A673 (cell line): ENCODE data around the gene DCLK2. TPM values are rescaled to one million over a fixed set of nuclear protein-coding genes. Genes with fewer than 3 reads are reported as not detected.

Experiments used
- BruUV-seq: library from RNA; stranded (reverse); fragments of 400-500 nt; replicated peaks from 2 replicates; lab custom pipeline; 2021; lab: Mats Ljungman, UMichigan
- CTCF ChIA-PET: fragments of 300-600 bp; sonication (Branson Sonifier 250); formaldehyde crosslinking; loops from one replicate; lab custom pipeline; 2022; ENCODE audit warnings: antibody characterized with exemption; lab: Charles Lee
- POLR2A ChIA-PET: fragments of 300-600 bp; sonication (Branson Sonifier 250); formaldehyde crosslinking; loops from one replicate; lab custom pipeline; 2022; ENCODE audit warnings: antibody characterized with exemption; ENCODE audit not compliant: low non-redundant PET; lab: Charles Lee
- DNase-seq: peaks from one replicate; pipeline ENCODE4 v3.0.0-alpha.2; 2015; ENCODE audit warnings: low spot score
- H3K27ac ChIP-seq: fragments of 200-600 bp; sonication (generic); 2 replicates; pipeline ENCODE4 v1.5.1; 2016; ENCODE audit warnings: mixed run types, low read depth, mild to moderate bottlenecking, mixed read lengths, antibody characterized with exemption, low read length; ENCODE audit not compliant: poor library complexity, severe bottlenecking
- H3K27me3 ChIP-seq: fragments of 200-600 bp; sonication (generic); replicated peaks from 2 replicates; pipeline ENCODE4 v1.6.1; 2017; ENCODE audit warnings: mixed run types, low read depth, mild to moderate bottlenecking, mixed read lengths, antibody characterized with exemption, low read length; ENCODE audit not compliant: insufficient read depth, poor library complexity
- H3K36me3 ChIP-seq: fragments of 200-600 bp; sonication (generic); 2 replicates; pipeline ENCODE4 v1.6.1; 2016; ENCODE audit warnings: mixed run types, mild to moderate bottlenecking, mixed read lengths, antibody characterized with exemption, low read length; ENCODE audit not compliant: insufficient read depth, poor library complexity, severe bottlenecking
- H3K4me1 ChIP-seq: fragments of 200-600 bp; sonication (generic); 2 replicates; pipeline ENCODE4 v1.6.1; 2017; ENCODE audit warnings: mixed run types, mild to moderate bottlenecking, mixed read lengths, antibody characterized with exemption, low read length; ENCODE audit not compliant: insufficient read depth, poor library complexity, severe bottlenecking
- H3K4me3 ChIP-seq: fragments of 200-600 bp; sonication (generic); 2 replicates; pipeline ENCODE4 v1.5.1; 2016; ENCODE audit warnings: low read depth, mixed run types, mild to moderate bottlenecking, mixed read lengths, low read length; ENCODE audit not compliant: poor library complexity, severe bottlenecking
- H3K9me3 ChIP-seq: fragments of 200-600 bp; sonication (generic); 2 replicates; pipeline ENCODE4 v1.6.1; 2016; ENCODE audit warnings: mixed run types, low read depth, mild to moderate bottlenecking, mixed read lengths, antibody characterized with exemption, low read length; ENCODE audit not compliant: poor library complexity, severe bottlenecking
- CTCF ChIP-seq: fragments of 300-800, 200-600 bp; sonication (generic); conservative IDR thresholded peaks from 2 replicates; pipeline ENCODE4 v1.5.1; 2017; ENCODE audit warnings: low read depth, mild to moderate bottlenecking, antibody characterized with exemption, low read length, moderate library complexity, mixed read lengths
- EZH2 ChIP-seq: fragments of 200-600 bp; sonication (generic); IDR thresholded peaks from 2 replicates; pipeline ENCODE4 v1.6.1; 2017; ENCODE audit warnings: borderline replicate concordance, low read depth, mild to moderate bottlenecking, mixed read lengths, antibody characterized with exemption, low read length; ENCODE audit not compliant: poor library complexity, severe bottlenecking
- intact Hi-C: fragments of 100-400 bp; cut with micrococcal nuclease; formaldehyde crosslinking; loops from one replicate; pipeline ENCODE4 v1.10.0; 2022; ENCODE audit not compliant: unreplicated experiment
- total RNA-seq: library from RNA; stranded (reverse); gene quantifications from 2 replicates; pipeline ENCODE4 v1.2.3, GENCODE V29; 2021

Gene DCLK2
- total RNA-seq, 1 experiment from 2014 or later, result 4.9 TPM

GRCh38 chr4:150206954-150207353 lies 128.7 kb downstream of the DCLK2 start:
- Histone ChIP-seq H3K27ac (no peak overlapping the region), H3K36me3 (no peaks in the 10 kb centered on the region), H3K4me1 (peaks cover 22% of the 10 kb centered on the region), H3K9me3 (no peaks in the 10 kb centered on the region), H3K27me3 (no peaks in the 10 kb centered on the region), H3K4me3 (no peak overlapping the region)
- BruUV-seq, result no TSS peak
- DNase-seq, result no peak
- intact Hi-C loops, result no loop called here
- TF ChIP-seq CTCF (no peak), EZH2 (no peak)
- POLR2A ChIA-PET, result no interaction called here
- CTCF ChIA-PET, result no interaction called here

GRCh38 chr4:150207871-150208270 lies 129.6 kb downstream of the DCLK2 start:
- H3K9me3 ChIP-seq, result no peaks in the 10 kb centered on the region
- intact Hi-C loops, result no loop called here
- no peaks in the 10 kb centered on the region for H3K36me3 ChIP-seq
- H3K27ac ChIP-seq, result no peak overlapping the region
- ChIA-PET CTCF (no interaction called here), POLR2A (no interaction called here)
- TF ChIP-seq CTCF (no peak), EZH2 (no peak)
- DNase-seq, result no peak
- no peaks in the 10 kb centered on the region for H3K27me3 ChIP-seq
- H3K4me1 ChIP-seq, result peaks cover 22% of the 10 kb centered on the region
- BruUV-seq, result no TSS peak
- no peak overlapping the region for H3K4me3 ChIP-seq

- ChIA-PET CTCF (interaction anchor here (1.1 to 1.4 kb wide), 3 partner anchors 197 to 211 kb away, joined by 3 to 6 read pairs (median 3); no protein-coding TSS in a partner anchor), POLR2A (no interaction called here)
- intact Hi-C loops, result no loop called here
- H3K9me3 ChIP-seq, result no peaks in the 10 kb centered on the region
- no peak overlapping the region for H3K4me3 ChIP-seq
- H3K36me3 ChIP-seq, result no peaks in the 10 kb centered on the region
- no TSS peak for BruUV-seq
- H3K27ac ChIP-seq, result no peak overlapping the region
- H3K4me1 ChIP-seq, result peaks cover 22% of the 10 kb centered on the region
- TF ChIP-seq EZH2, result no peak
- peak; percentile 61 for TF ChIP-seq CTCF
- peak; percentile 56 for DNase-seq
- no peaks in the 10 kb centered on the region for H3K27me3 ChIP-seq
Observed at GRCh38 chr4:150209140-150209829, 131.0 kb downstream of the DCLK2 start.
